H9 (cell line): Measurements from ENCODE around the gene MYRF. TPM values are rescaled to one million over a fixed set of nuclear protein-coding genes. Genes with fewer than 3 reads are reported as not detected.

Experiments
- DNase-seq: peaks from one replicate; pipeline ENCODE4 v3.0.0-alpha.2; 2017
- H2AFZ ChIP-seq: one replicate; pipeline ENCODE4 v1.6.1; 2013; ENCODE audit warnings: mild to moderate bottlenecking, low read length, control low read depth, moderate library complexity
- H2AK5ac ChIP-seq: 2 replicates; pipeline ENCODE4 v1.6.1; 2013; ENCODE audit warnings: low read length, control low read depth, mixed read lengths; ENCODE audit not compliant: insufficient read length
- H2BK120ac ChIP-seq: one replicate; pipeline ENCODE4 v1.6.1; 2013; ENCODE audit warnings: low read depth, mild to moderate bottlenecking, low read length, control low read depth, inconsistent platforms; ENCODE audit not compliant: poor library complexity, severe bottlenecking
- H2BK12ac ChIP-seq: 2 replicates; pipeline ENCODE4 v1.6.1; 2013; ENCODE audit warnings: low read length, control low read depth, mixed read lengths, low read depth; ENCODE audit not compliant: insufficient read length
- H2BK15ac ChIP-seq: 2 replicates; pipeline ENCODE4 v1.6.1; 2013; ENCODE audit warnings: low read depth, low read length, control low read depth
- H2BK20ac ChIP-seq: one replicate; pipeline ENCODE4 v1.6.1; 2013; ENCODE audit warnings: low read depth, mild to moderate bottlenecking, low read length, control low read depth, inconsistent platforms; ENCODE audit not compliant: poor library complexity, severe bottlenecking
- H2BK5ac ChIP-seq: 2 replicates; pipeline ENCODE4 v1.6.1; 2013; ENCODE audit warnings: low read length, control low read depth, mixed read lengths; ENCODE audit not compliant: insufficient read length
- H3K14ac ChIP-seq: 2 replicates; pipeline ENCODE4 v1.6.1; 2013; ENCODE audit warnings: low read length, control low read depth; ENCODE audit not compliant: insufficient read depth
- H3K18ac ChIP-seq: 2 replicates; pipeline ENCODE4 v1.6.1; 2013; ENCODE audit warnings: low read depth, mild to moderate bottlenecking, mixed read lengths, low read length, control low read depth; ENCODE audit not compliant: insufficient read length
- H3K23ac ChIP-seq: 2 replicates; pipeline ENCODE4 v1.6.1; 2013; ENCODE audit warnings: low read length, control low read depth, mixed read lengths, low read depth; ENCODE audit not compliant: insufficient read length
- H3K23me2 ChIP-seq: 2 replicates; pipeline ENCODE4 v1.6.1; 2013; ENCODE audit warnings: low read depth, mild to moderate bottlenecking, mixed read lengths, low read length, control low read depth; ENCODE audit not compliant: insufficient read length, poor library complexity, severe bottlenecking
- H3K27ac ChIP-seq: 2 replicates; pipeline ENCODE4 v1.5.1; 2013; ENCODE audit warnings: low read length, control low read depth, mixed read lengths, low read depth; ENCODE audit not compliant: insufficient read length
- H3K27me3 ChIP-seq: 2 replicates; pipeline ENCODE4 v1.6.1; 2013; ENCODE audit warnings: low read length, control low read depth, inconsistent platforms; ENCODE audit not compliant: insufficient read depth
- H3K4ac ChIP-seq: 2 replicates; pipeline ENCODE4 v1.6.1; 2013; ENCODE audit warnings: low read depth, mild to moderate bottlenecking, control low read depth, inconsistent platforms, low read length, moderate library complexity
- H3K4me1 ChIP-seq: 2 replicates; pipeline ENCODE4 v1.6.1; 2013; ENCODE audit warnings: low read length, control low read depth, inconsistent platforms; ENCODE audit not compliant: insufficient read depth
- H3K4me2 ChIP-seq: 2 replicates; pipeline ENCODE4 v1.6.1; 2013; ENCODE audit warnings: low read length, control low read depth, mixed read lengths; ENCODE audit not compliant: insufficient read length, insufficient read depth
- H3K56ac ChIP-seq: 2 replicates; pipeline ENCODE4 v1.6.1; 2013; ENCODE audit warnings: low read depth, mild to moderate bottlenecking, mixed read lengths, low read length, control low read depth; ENCODE audit not compliant: insufficient read length
- H3K79me1 ChIP-seq: 2 replicates; pipeline ENCODE4 v1.6.1; 2013; ENCODE audit warnings: low read depth, mild to moderate bottlenecking, moderate library complexity, low read length, control low read depth, inconsistent platforms; ENCODE audit not compliant: insufficient read depth, poor library complexity, severe bottlenecking
- H3K79me2 ChIP-seq: 2 replicates; pipeline ENCODE4 v1.6.1; 2013; ENCODE audit warnings: low read length, control low read depth, inconsistent platforms; ENCODE audit not compliant: insufficient read depth
- H3K9ac ChIP-seq: 2 replicates; pipeline ENCODE4 v1.6.1; 2013; ENCODE audit warnings: low read length, control low read depth, mixed read lengths; ENCODE audit not compliant: insufficient read length; ENCODE audit errors: extremely low read depth
- H3K9me3 ChIP-seq: one replicate; pipeline ENCODE4 v1.6.1; 2013; ENCODE audit warnings: low read depth, low read length, inconsistent platforms; ENCODE audit not compliant: control insufficient read depth
- H3T11ph ChIP-seq: one replicate; pipeline ENCODE4 v1.6.1; 2013; ENCODE audit warnings: mild to moderate bottlenecking, low read length, control low read depth, inconsistent platforms
- H4K20me1 ChIP-seq: one replicate; pipeline ENCODE4 v1.6.1; 2013; ENCODE audit not compliant: control insufficient read depth, insufficient read length, insufficient read depth
- H4K5ac ChIP-seq: 2 replicates; pipeline ENCODE4 v1.6.1; 2013; ENCODE audit warnings: low read depth, mild to moderate bottlenecking, mixed read lengths, low read length, control low read depth; ENCODE audit not compliant: insufficient read length
- H4K8ac ChIP-seq: replicated peaks from 2 replicates; pipeline ENCODE4 v1.6.1; 2013; ENCODE audit warnings: low read length, control low read depth, mixed read lengths, low read depth; ENCODE audit not compliant: insufficient read length
- H4K91ac ChIP-seq: 2 replicates; pipeline ENCODE4 v1.6.1; 2013; ENCODE audit warnings: low read depth, mild to moderate bottlenecking, moderate library complexity, mixed read lengths, low read length, control low read depth; ENCODE audit not compliant: insufficient read length
- H3K27ac Mint-ChIP-seq, 3 experiments: 2 replicates in 2 of 3; 3 replicates in 1 of 3; pipeline ENCODE4 v1.8.0; 2020 to 2021; ENCODE audit warnings: mixed read lengths in 3 of 3, mild to moderate bottlenecking in 1 of 3, moderate library complexity in 1 of 3
- H3K27me3 Mint-ChIP-seq: 2 replicates; pipeline ENCODE4 v1.8.0; 2021; ENCODE audit warnings: low read depth, mild to moderate bottlenecking, moderate library complexity, mixed read lengths
- H3K36me3 Mint-ChIP-seq, 3 experiments: 2 replicates in 2 of 3; 3 replicates in 1 of 3; pipeline ENCODE4 v1.8.0; 2020 to 2021; ENCODE audit warnings: low read depth in 3 of 3, mixed read lengths in 3 of 3; ENCODE audit not compliant: insufficient read depth in 1 of 3
- H3K4me1 Mint-ChIP-seq, 2 experiments: 2 replicates each; pipeline ENCODE4 v1.8.0; 2020; ENCODE audit warnings: mixed read lengths in 2 of 2
- H3K4me3 Mint-ChIP-seq, 2 experiments: 2 replicates in 1 of 2; 3 replicates in 1 of 2; pipeline ENCODE4 v1.8.0; 2020 to 2021; ENCODE audit warnings: mild to moderate bottlenecking in 2 of 2, mixed read lengths in 2 of 2, moderate library complexity in 1 of 2
- H3K9me3 Mint-ChIP-seq, 2 experiments: 2 replicates in 1 of 2; 3 replicates in 1 of 2; pipeline ENCODE4 v1.8.0; 2020; ENCODE audit warnings: mild to moderate bottlenecking in 2 of 2, mixed read lengths in 2 of 2, moderate library complexity in 1 of 2
- WGBS: extraction: QIAGEN DNeasy Blood & Tissue Kit; methylation state at CpG from one replicate; pipeline ENCODE4 v1.1.7; 2013; ENCODE audit warnings: missing lambda C conversion rate, low lambda C conversion rate, mixed read lengths; ENCODE audit not compliant: insufficient read length; ENCODE audit errors: extremely low coverage; 5-methylcytosine and 5-hydroxymethylcytosine counted together
- total RNA-seq: library from RNA; stranded (reverse); gene quantifications from 2 replicates; pipeline ENCODE4 v1.2.1, GENCODE V29; 2021
- TF ChIP-seq, protein P1 (sequence below): fragments of 200-600 bp; sonication (generic); conservative IDR thresholded peaks from 3 replicates; pipeline ENCODE4 v1.8.0; 2021; ENCODE audit warnings: antibody characterized with exemption, mild to moderate bottlenecking

MYRF gene
- total RNA-seq, 1 experiment from 2014 or later, result 13.9 TPM

DNA sequence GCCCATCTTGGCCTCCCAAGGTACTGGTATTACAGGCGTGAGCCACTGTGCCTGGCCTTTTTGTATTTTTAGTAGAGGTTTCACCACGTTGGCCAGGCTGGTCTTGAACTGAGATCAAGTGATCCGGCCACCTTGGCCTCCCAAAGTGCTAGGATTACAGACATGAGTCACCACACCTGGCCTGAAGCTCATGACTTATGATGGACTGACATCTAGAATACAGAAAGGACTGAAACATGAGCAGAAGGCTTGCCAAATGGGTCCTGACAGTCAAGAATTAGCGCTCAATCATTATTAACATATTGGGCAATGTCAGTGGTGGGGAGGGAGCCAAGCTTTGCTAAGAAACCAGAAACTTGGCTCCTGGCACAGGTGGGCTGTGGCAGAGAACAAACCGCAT lies 59.4 kb downstream of the MYRF start:
- peaks cover 63 to 75% (median 74%) of the 10 kb centered on the region in 3 experiments for H3K36me3 Mint-ChIP-seq
- H3K23ac ChIP-seq, result no peak overlapping the region
- H3K4me1 Mint-ChIP-seq, result peaks cover 8 to 11% of the 10 kb centered on the region in 2 experiments
- H2BK12ac ChIP-seq, result no peak overlapping the region
- H4K20me1 ChIP-seq, result no peaks in the 10 kb centered on the region
- H2AFZ ChIP-seq, result no peak overlapping the region
- H3K27me3 Mint-ChIP-seq, result no peaks in the 10 kb centered on the region
- H3K18ac ChIP-seq, result no peak overlapping the region
- H3K4me3 Mint-ChIP-seq, result no peak overlapping the region; a peak in 1 of 5 replicates
- no peak overlapping the region for H3K4me2 ChIP-seq
- no peak for DNase-seq
- no peak overlapping the region for H4K5ac ChIP-seq
- no peak overlapping the region for H2AK5ac ChIP-seq
- no CpG with 5 or more reads among the region's 5 CpGs for WGBS
- H3K23me2 ChIP-seq, result peaks cover 6% of the 10 kb centered on the region
- H3K27ac ChIP-seq, result no peak overlapping the region
- peaks cover 0 to 2% of the 10 kb centered on the region in 2 experiments; a peak in 1 of 5 replicates for H3K9me3 Mint-ChIP-seq
- H3K4ac ChIP-seq, result no peak overlapping the region
- no peak overlapping the region for H3K14ac ChIP-seq
- H3K56ac ChIP-seq, result no peak overlapping the region
- H4K91ac ChIP-seq, result no peak overlapping the region
- H3T11ph ChIP-seq, result no peak overlapping the region
- no peak overlapping the region; a peak in 1 of 7 replicates for H3K27ac Mint-ChIP-seq
- no peak overlapping the region for H4K8ac ChIP-seq
- no peak overlapping the region for H2BK20ac ChIP-seq
- peaks cover 3% of the 10 kb centered on the region for H3K4me1 ChIP-seq
- H2BK5ac ChIP-seq, result no peak overlapping the region
- H3K79me2 ChIP-seq, result 0 out of 2 replicates have a peak, but pooled peaks cover 2% of the 10 kb centered on the region
- TF ChIP-seq, protein P1, sequence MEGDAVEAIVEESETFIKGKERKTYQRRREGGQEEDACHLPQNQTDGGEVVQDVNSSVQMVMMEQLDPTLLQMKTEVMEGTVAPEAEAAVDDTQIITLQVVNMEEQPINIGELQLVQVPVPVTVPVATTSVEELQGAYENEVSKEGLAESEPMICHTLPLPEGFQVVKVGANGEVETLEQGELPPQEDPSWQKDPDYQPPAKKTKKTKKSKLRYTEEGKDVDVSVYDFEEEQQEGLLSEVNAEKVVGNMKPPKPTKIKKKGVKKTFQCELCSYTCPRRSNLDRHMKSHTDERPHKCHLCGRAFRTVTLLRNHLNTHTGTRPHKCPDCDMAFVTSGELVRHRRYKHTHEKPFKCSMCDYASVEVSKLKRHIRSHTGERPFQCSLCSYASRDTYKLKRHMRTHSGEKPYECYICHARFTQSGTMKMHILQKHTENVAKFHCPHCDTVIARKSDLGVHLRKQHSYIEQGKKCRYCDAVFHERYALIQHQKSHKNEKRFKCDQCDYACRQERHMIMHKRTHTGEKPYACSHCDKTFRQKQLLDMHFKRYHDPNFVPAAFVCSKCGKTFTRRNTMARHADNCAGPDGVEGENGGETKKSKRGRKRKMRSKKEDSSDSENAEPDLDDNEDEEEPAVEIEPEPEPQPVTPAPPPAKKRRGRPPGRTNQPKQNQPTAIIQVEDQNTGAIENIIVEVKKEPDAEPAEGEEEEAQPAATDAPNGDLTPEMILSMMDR, result no peak
- no peaks in the 10 kb centered on the region for H3K79me1 ChIP-seq
- H3K9me3 ChIP-seq, result no peaks in the 10 kb centered on the region
- no peak overlapping the region for H3K9ac ChIP-seq
- H2BK15ac ChIP-seq, result no peak overlapping the region
- H3K27me3 ChIP-seq, result no peaks in the 10 kb centered on the region
- no peak overlapping the region for H2BK120ac ChIP-seq
